Muscle layer of duodenum (tissue), 2 donors: Measurements from ENCODE around the gene TUBB.
"Not testable (repeated sequence)": the region's sequence is repeated elsewhere in the genome, so short reads cannot be mapped to it uniquely, and the experiment has no call there.

ENCODE experiments used
- H3K27ac ChIP-seq: one replicate; pipeline ENCODE4 v1.7.0; 2013; ENCODE audit warnings: mild to moderate bottlenecking, low read length
- H3K27me3 ChIP-seq: one replicate; pipeline ENCODE4 v1.7.0; 2013; ENCODE audit warnings: low read depth, mild to moderate bottlenecking, control low read depth, low read length
- H3K36me3 ChIP-seq, 2 donors: one replicate each; pipeline ENCODE4 v1.7.0; 2013; ENCODE audit warnings: low read length in 2 of 2, control low read depth in 1 of 2, mild to moderate bottlenecking in 1 of 2; ENCODE audit not compliant: insufficient read depth in 2 of 2, control insufficient read depth in 1 of 2
- H3K4me1 ChIP-seq, 2 donors: one replicate each; pipeline ENCODE4 v1.7.0; 2013; ENCODE audit warnings: low read length in 2 of 2, mild to moderate bottlenecking in 2 of 2, control low read depth in 1 of 2, moderate library complexity in 1 of 2; ENCODE audit not compliant: insufficient read depth in 2 of 2, control insufficient read depth in 1 of 2
- H3K4me3 ChIP-seq, 2 donors: one replicate each; pipeline ENCODE4 v1.7.0; 2013; ENCODE audit warnings: low read length in 2 of 2, low read depth in 1 of 2, mild to moderate bottlenecking in 1 of 2
- H3K9me3 ChIP-seq, 2 donors: one replicate each; pipeline ENCODE4 v1.7.0; 2013; ENCODE audit warnings: low read length in 2 of 2, control low read depth in 1 of 2, mild to moderate bottlenecking in 1 of 2; ENCODE audit not compliant: control insufficient read depth in 1 of 2
- donor health status: healthy.

Gene TUBB

GRCh38 chr6:30722280-30723112 lies 2.3 kb downstream of the TUBB start:
- Histone ChIP-seq H3K27me3 (no peaks in the 10 kb centered on the region), H3K4me3 (peak overlapping the region; percentile 63 to 92), H3K9me3 (no peaks in the 10 kb centered on the region), H3K4me1 (peaks cover 7 to 53% of the 10 kb centered on the region in 2 donors), H3K36me3 (peaks cover 35 to 44% of the 10 kb centered on the region in 2 donors), H3K27ac (peak overlapping the region; percentile 40)

DNA sequence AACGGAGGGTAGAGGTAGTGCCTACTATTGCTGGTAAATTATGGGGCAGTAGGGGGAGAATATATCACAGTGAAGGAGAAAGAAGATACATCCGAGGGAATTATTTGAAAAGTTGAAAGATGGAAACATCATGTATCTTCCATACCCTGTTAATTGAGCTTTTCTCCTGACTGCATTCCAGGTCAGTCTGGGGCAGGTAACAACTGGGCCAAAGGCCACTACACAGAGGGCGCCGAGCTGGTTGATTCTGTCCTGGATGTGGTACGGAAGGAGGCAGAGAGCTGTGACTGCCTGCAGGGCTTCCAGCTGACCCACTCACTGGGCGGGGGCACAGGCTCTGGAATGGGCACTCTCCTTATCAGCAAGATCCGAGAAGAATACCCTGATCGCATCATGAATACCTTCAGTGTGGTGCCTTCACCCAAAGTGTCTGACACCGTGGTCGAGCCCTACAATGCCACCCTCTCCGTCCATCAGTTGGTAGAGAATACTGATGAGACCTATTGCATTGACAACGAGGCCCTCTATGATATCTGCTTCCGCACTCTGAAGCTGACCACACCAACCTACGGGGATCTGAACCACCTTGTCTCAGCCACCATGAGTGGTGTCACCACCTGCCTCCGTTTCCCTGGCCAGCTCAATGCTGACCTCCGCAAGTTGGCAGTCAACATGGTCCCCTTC lies 3.1 kb downstream of the TUBB start:
- H3K9me3 ChIP-seq, H3K27me3 ChIP-seq, H3K4me3 ChIP-seq: not testable (repeated sequence)
- H3K27ac ChIP-seq: peak overlapping the region; percentile 40
- H3K36me3 ChIP-seq: peaks cover 43 to 52% of the 10 kb centered on the region in 2 donors
- H3K4me1 ChIP-seq: peaks cover 7 to 53% of the 10 kb centered on the region in 2 donors

DNA sequence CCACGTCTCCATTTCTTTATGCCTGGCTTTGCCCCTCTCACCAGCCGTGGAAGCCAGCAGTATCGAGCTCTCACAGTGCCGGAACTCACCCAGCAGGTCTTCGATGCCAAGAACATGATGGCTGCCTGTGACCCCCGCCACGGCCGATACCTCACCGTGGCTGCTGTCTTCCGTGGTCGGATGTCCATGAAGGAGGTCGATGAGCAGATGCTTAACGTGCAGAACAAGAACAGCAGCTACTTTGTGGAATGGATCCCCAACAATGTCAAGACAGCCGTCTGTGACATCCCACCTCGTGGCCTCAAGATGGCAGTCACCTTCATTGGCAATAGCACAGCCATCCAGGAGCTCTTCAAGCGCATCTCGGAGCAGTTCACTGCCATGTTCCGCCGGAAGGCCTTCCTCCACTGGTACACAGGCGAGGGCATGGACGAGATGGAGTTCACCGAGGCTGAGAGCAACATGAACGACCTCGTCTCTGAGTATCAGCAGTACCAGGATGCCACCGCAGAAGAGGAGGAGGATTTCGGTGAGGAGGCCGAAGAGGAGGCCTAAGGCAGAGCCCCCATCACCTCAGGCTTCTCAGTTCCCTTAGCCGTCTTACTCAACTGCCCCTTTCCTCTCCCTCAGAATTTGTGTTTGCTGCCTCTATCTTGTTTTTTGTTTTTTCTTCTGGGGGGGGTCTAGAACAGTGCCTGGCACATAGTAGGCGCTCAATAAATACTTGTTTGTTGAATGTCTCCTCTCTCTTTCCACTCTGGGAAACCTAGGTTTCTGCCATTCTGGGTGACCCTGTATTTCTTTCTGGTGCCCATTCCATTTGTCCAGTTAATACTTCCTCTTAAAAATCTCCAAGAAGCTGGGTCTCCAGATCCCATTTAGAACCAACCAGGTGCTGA lies 3.9 kb downstream of the TUBB start:
- Histone ChIP-seq H3K36me3 (peaks cover 45 to 52% of the 10 kb centered on the region in 2 donors), H3K4me1 (peaks cover 6 to 49% of the 10 kb centered on the region in 2 donors)
- H3K4me3 ChIP-seq, H3K27ac ChIP-seq, H3K27me3 ChIP-seq, H3K9me3 ChIP-seq: not testable (repeated sequence)

DNA sequence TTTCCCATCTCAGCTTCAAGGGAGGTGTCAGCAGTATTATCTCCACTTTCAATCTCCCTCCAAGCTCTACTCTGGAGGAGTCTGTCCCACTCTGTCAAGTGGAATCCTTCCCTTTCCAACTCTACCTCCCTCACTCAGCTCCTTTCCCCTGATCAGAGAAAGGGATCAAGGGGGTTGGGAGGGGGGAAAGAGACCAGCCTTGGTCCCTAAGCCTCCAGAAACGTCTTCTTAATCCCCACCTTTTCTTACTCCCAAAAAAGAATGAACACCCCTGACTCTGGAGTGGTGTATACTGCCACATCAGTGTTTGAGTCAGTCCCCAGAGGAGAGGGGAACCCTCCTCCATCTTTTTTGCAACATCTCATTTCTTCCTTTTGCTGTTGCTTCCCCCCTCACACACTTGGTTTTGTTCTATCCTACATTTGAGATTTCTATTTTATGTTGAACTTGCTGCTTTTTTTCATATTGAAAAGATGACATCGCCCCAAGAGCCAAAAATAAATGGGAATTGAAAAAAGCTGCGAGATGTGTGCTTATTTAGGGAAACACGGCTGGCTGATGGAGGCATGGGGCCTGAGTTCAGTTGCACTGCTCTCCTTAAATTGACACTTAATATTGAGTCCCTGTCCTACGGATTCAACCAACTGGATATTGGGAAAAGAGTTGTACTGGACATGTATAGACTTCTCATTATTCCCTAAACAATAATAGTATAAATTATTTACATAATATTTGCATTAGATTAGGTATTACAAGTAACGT lies 4.9 kb downstream of the TUBB start:
- peaks cover 53 to 58% of the 10 kb centered on the region in 2 donors for H3K36me3 ChIP-seq
- H3K9me3 ChIP-seq: no peaks in the 10 kb centered on the region
- H3K27ac ChIP-seq: no peak overlapping the region
- peaks cover 0 to 41% of the 10 kb centered on the region in 2 donors for H3K4me1 ChIP-seq
- no peak overlapping the region for H3K4me3 ChIP-seq
- no peaks in the 10 kb centered on the region for H3K27me3 ChIP-seq

DNA sequence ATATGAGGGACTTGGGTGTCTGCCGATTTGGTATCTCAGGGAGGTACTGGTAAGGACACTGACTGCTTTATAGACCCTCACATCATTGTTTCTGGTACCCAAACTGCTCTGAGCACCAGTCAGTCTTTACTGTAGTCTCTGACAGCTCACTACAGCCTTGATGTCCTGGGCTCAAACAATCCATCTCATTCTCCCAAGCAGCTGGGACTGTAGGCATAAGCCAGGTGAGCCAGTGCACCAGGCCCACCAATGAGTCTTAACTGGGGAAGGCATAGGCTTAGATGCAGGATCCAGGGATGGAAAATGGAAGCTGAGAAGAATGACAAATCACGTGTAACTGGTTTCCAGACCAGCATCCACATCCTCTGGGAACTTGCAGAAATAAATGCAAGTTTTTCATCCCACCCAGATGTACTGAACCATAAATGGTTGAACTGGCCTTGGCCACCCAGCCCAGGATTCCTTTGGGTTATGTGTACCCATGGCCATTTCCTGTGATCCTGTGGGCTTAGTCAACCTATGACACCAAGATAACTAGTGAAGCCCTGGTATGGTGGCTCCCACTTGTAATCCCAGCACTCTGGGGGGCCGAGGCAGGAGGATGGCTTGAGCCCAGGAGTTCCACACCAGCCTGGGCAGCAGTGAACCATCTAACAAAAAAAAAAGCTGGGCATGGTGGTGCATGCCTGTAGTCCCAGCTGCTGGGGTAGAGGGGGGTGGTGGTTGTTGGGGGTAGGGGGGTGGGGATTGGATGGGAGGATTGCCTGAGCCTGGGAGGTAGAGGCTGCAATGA lies 5.8 kb downstream of the TUBB start:
- no peak overlapping the region for H3K4me3 ChIP-seq
- peaks cover 0 to 47% of the 10 kb centered on the region in 2 donors for H3K4me1 ChIP-seq
- H3K27ac ChIP-seq: no peak overlapping the region
- peaks cover 60 to 66% of the 10 kb centered on the region in 2 donors for H3K36me3 ChIP-seq
- no peaks in the 10 kb centered on the region for H3K27me3 ChIP-seq
- H3K9me3 ChIP-seq: no peaks in the 10 kb centered on the region

- Histone ChIP-seq H3K27ac (no peak overlapping the region), H3K36me3 (peaks cover 60 to 71% of the 10 kb centered on the region in 2 donors), H3K4me1 (peaks cover 0 to 45% of the 10 kb centered on the region in 2 donors), H3K27me3 (no peaks in the 10 kb centered on the region), H3K4me3 (no peak overlapping the region), H3K9me3 (no peaks in the 10 kb centered on the region)
Measured at GRCh38 chr6:30726506-30727413, 6.6 kb downstream of the TUBB start.

- no peaks in the 10 kb centered on the region for H3K9me3 ChIP-seq
- H3K4me3 ChIP-seq: no peak overlapping the region
- no peak overlapping the region for H3K27ac ChIP-seq
- no peaks in the 10 kb centered on the region for H3K27me3 ChIP-seq
- H3K4me1 ChIP-seq: peaks cover 0 to 33% of the 10 kb centered on the region in 2 donors
- peaks cover 62 to 75% of the 10 kb centered on the region in 2 donors for H3K36me3 ChIP-seq
Measured at GRCh38 chr6:30727920-30728553, 7.9 kb downstream of the TUBB start.

DNA sequence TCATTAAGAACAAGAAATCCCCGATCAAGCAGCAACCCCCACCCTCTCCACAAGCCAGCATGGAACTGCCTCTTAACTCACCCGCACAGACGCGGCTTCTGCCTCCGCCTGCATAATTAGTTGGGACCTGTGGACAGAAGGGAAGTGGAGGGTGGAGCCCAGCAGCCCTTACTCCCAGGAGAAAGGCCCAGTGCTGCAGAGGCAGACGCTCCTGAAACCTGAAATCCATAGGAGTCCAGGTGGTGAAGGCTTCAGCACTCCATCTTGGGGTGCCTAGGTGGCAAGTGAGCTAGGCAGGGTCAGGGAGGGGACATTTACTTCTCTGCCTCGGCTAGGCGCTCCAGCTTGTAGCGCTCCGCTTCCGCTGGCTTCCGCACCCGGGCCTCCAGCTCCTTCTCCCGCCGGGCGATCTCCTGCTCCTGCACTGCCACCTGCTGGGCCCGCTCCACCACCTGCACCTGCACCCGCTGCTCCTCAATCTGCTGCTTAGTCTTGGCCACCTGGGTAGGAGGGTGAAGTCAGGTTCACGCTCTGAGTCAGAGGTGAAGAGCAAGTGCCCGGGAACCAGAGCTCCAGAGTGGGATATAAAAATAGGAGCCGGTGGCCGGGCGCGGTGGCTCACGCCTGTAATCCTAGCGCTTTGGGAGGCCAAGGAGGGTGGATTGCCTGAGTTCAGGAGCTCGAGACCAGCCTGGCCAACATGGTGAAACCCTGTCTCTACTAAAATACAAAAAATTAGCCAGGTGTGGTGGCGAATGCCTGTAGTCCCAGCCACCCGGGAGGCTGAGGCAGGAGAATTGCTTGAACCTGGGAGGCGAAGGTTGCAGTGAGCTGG lies 10.7 kb downstream of the TUBB start:
- Histone ChIP-seq H3K36me3 (peaks cover 45 to 78% of the 10 kb centered on the region in 2 donors), H3K9me3 (no peaks in the 10 kb centered on the region), H3K4me3 (peak overlapping the region in 1 of 2 donors; percentile 28), H3K4me1 (peaks cover 0 to 11% of the 10 kb centered on the region in 2 donors), H3K27ac (no peak overlapping the region), H3K27me3 (no peaks in the 10 kb centered on the region)
